Measurements from ENCODE around the gene ZNF282.
"Not testable (repeated sequence)": the region's sequence is repeated elsewhere in the genome, so short reads cannot be mapped to it uniquely, and the experiment has no call there.

Gene ZNF282

GRCh38 chr7:149225656-149226055 lies 30.3 kb downstream of the ZNF282 start:
- no peak for DNase-seq

- DNase-seq = not testable (repeated sequence)
These were observed 31.0 kb downstream of the ZNF282 start for GRCh38 chr7:149226366-149226765.

GRCh38 chr7:149226840-149227494 lies 31.6 kb downstream of the ZNF282 start:
- DNase-seq = no peak

- no peak for DNase-seq
These were observed 33.6 kb downstream of the ZNF282 start for GRCh38 chr7:149228831-149229471.

GRCh38 chr7:149229526-149229925 lies 34.2 kb downstream of the ZNF282 start:
- DNase-seq = no peak

- DNase-seq = no peak
These were observed 37.0 kb downstream of the ZNF282 start for GRCh38 chr7:149232362-149232761.

GRCh38 chr7:149233655-149234204 lies 38.4 kb downstream of the ZNF282 start:
- DNase-seq = not testable (repeated sequence)

GRCh38 chr7:149237502-149237901 lies 42.2 kb downstream of the ZNF282 start:
- no peak for DNase-seq

- no peak for DNase-seq
These were observed 42.7 kb downstream of the ZNF282 start for GRCh38 chr7:149238051-149238450.

- DNase-seq = peak; percentile 85 to 88
These were observed 44.2 kb downstream of the ZNF282 start, which contains the start of gene ZNF212 for GRCh38 chr7:149239345-149240143. Gene ZNF212 (plus strand): TSS chr7:149239651. CDS start chr7:149239779, 128 bp downstream.

- no peak for DNase-seq
These were observed 45.3 kb downstream of the ZNF282 start for GRCh38 chr7:149240637-149241036.

- DNase-seq = no peak
These were observed 46.4 kb downstream of the ZNF282 start for GRCh38 chr7:149241696-149242095.

GRCh38 chr7:149245244-149245643 lies 49.9 kb downstream of the ZNF282 start:
- DNase-seq = peak; percentile 43 to 49

GRCh38 chr7:149245744-149246143 lies 50.4 kb downstream of the ZNF282 start:
- DNase-seq = no peak

- peak; percentile 32 to 35 for DNase-seq
These were observed 53.4 kb downstream of the ZNF282 start for GRCh38 chr7:149248777-149249176.

- DNase-seq = not testable (repeated sequence)
These were observed 54.8 kb downstream of the ZNF282 start for GRCh38 chr7:149250151-149250550.

GRCh38 chr7:149251518-149251917 lies 56.2 kb downstream of the ZNF282 start:
- DNase-seq = not testable (repeated sequence)

GRCh38 chr7:149252378-149252777 lies 57.0 kb downstream of the ZNF282 start:
- no peak for DNase-seq

- DNase-seq = no peak
These were observed 58.3 kb downstream of the ZNF282 start for GRCh38 chr7:149253665-149254064.

GRCh38 chr7:149254181-149254858 lies 59.0 kb downstream of the ZNF282 start:
- no peak for DNase-seq

GRCh38 chr7:149255174-149255573 lies 59.8 kb downstream of the ZNF282 start:
- no peak for DNase-seq

- no peak for DNase-seq
These were observed 61.2 kb downstream of the ZNF282 start for GRCh38 chr7:149256568-149256967.

- DNase-seq = no peak
These were observed 61.8 kb downstream of the ZNF282 start for GRCh38 chr7:149257146-149257545.
